ENCODE data around the gene UBA52. TPM values are rescaled to one million over a fixed set of nuclear protein-coding genes. Genes with fewer than 3 reads are reported as not detected.

Gene UBA52
- total and polyA plus RNA-seq, 10 of the 15 experiments (the other 5 are each of a cell fraction or from before 2014, with no cell fraction given), result 1,131 to 2,392 (median 1,645) TPM

DNA sequence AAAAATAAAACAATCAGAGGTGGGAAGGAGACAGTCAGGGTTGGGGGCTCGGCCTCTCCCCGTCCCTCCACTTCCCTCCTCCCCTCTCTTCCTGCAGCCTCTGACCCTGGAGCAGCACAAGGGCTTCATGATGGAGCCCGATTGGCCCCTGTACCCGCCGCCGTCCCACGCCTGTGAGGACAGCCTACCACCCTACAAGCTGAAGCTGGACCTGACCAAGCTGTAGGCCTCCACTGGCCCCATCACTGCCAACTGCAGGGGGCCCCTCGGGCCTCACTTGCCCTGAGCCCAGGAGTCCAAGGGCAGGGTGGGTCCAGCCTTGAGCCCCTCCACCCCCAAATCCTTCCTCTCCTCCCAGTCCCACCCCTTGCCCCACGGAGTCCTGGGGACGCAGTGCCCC, 48.7 kb downstream of the UBA52 start:
- Histone ChIP-seq H3K9me3 (replicated peaks; ENCODE audit: control insufficient read depth, insufficient read depth, low read length) (no peaks in the 10 kb centered on the region), H3K27ac (ENCODE audit: control insufficient read depth, insufficient read depth) (no peak overlapping the region), H3K27me3 (replicated peaks in 1 of 2; ENCODE audit: control insufficient read depth in 2 of 2, insufficient read depth in 2 of 2, low read length in 1 of 2) (no peaks in the 10 kb centered on the region; a peak in 1 of 4 replicates), H2AFZ (ENCODE audit: control insufficient read depth, low read depth, low read length) (no peak overlapping the region), H3K79me2 (ENCODE audit: control insufficient read depth, insufficient read depth, low read length) (no peaks in the 10 kb centered on the region), H3K9ac (ENCODE audit: control insufficient read depth, insufficient read depth, low read length) (no peak overlapping the region), H3K4me3 (no peak overlapping the region), H3K36me3 (ENCODE audit: control insufficient read depth in 2 of 2, insufficient read depth in 2 of 2, low read length in 1 of 2) (no peaks in the 10 kb centered on the region), H4K20me1 (ENCODE audit: control insufficient read depth, insufficient read depth) (no peaks in the 10 kb centered on the region), H3K4me2 (ENCODE audit: control insufficient read depth, insufficient read depth) (no peak overlapping the region), H3K4me1 (ENCODE audit: control insufficient read depth, insufficient read depth, low read length) (no peaks in the 10 kb centered on the region)
- WGBS (ENCODE audit: insufficient coverage, insufficient replicate concordance, low lambda C conversion rate, missing lambda C conversion rate), result 93% methylated on average over 8 of the region's 10 CpGs
- CTCF ChIA-PET, result no interaction called here
- POLR2A ChIA-PET, result interaction anchor here (1.2 kb wide), 1 partner anchor 9 kb away, joined by 3 read pairs; no protein-coding TSS in a partner anchor
- FAIRE-seq (no peak), ATAC-seq (no peak), DNase-seq (ENCODE audit: low read depth, low spot score) (no peak)
- intact Hi-C loops (cut with micrococcal nuclease; ENCODE audit: unreplicated experiment), result no loop called here
- in situ Hi-C loops (cut with MboI), result no loop called here
- SMC1A ChIA-PET (ENCODE audit: uncharacterized antibody, unreplicated experiment), result no interaction called here
- RAD21 ChIA-PET (ENCODE audit: unreplicated experiment), result no interaction called here
- TF ChIP-seq, protein P1, sequence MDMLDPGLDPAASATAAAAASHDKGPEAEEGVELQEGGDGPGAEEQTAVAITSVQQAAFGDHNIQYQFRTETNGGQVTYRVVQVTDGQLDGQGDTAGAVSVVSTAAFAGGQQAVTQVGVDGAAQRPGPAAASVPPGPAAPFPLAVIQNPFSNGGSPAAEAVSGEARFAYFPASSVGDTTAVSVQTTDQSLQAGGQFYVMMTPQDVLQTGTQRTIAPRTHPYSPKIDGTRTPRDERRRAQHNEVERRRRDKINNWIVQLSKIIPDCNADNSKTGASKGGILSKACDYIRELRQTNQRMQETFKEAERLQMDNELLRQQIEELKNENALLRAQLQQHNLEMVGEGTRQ (IDR thresholded peaks at IDR 0.05; ENCODE audit: borderline replicate concordance, low read depth, low read length), result no peak
- TF ChIP-seq ELK1 (IDR thresholded peaks at IDR 0.05; ENCODE audit: low read depth, low read length), result no peak
- no peak for TF ChIP-seq BCL11A (IDR thresholded peaks at IDR 0.05; ENCODE audit: low read depth, low read length)
- TF ChIP-seq NR2C1 (IDR thresholded peaks at IDR 0.05), result no peak
- no peak for TF ChIP-seq IRF4 (IDR thresholded peaks at IDR 0.05; ENCODE audit: low read depth, low read length)
- no peak for TF ChIP-seq SMAD5 (IDR thresholded peaks at IDR 0.05; ENCODE audit: low read depth)
- no peak for TF ChIP-seq ATF3 (IDR thresholded peaks at IDR 0.05; ENCODE audit: borderline replicate concordance, extremely low read depth, low read depth, low read length)
- TF ChIP-seq POLR2AphosphoS5 (IDR thresholded peaks at IDR 0.05; ENCODE audit: low read length), result no peak
- no peak for TF ChIP-seq CBFB (IDR thresholded peaks at IDR 0.05; ENCODE audit: low read depth)
- no peak for TF ChIP-seq CHD4 (IDR thresholded peaks at IDR 0.05)
- no TSS peak for BruUV-seq (replicated peaks)
